ENCODE data around the gene UMAD1.
"Not testable (repeated sequence)": the region's sequence is repeated elsewhere in the genome, so short reads cannot be mapped to it uniquely, and the experiment has no call there.

UMAD1 gene

GRCh38 chr7:7795630-7796121 lies 155.1 kb downstream of the UMAD1 start:
- DNase-seq (ENCODE audit: low read depth in 3 of 3, low spot score in 1 of 3) = no peak

DNA sequence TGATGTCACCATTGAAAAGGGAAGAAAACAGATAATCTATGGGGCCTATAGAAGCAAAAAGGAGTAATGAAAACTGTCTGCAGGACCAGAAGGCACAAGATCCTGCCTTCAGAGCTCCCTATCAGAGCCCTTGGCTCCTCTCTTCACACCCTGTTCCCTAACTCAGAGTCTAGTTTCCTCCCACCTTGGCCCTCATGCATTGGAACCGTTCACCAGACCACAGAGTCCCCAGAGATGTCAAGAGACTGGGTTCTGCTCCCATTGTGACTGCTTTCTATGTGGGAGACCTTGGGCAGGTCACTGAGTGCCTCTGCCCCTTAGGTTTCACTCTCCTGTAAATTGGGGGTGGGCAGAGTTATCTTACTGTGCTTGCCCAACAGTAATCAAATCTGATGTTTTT lies 158.0 kb downstream of the UMAD1 start:
- DNase-seq (ENCODE audit: low read depth in 3 of 3, low spot score in 1 of 3) = no peak

DNA sequence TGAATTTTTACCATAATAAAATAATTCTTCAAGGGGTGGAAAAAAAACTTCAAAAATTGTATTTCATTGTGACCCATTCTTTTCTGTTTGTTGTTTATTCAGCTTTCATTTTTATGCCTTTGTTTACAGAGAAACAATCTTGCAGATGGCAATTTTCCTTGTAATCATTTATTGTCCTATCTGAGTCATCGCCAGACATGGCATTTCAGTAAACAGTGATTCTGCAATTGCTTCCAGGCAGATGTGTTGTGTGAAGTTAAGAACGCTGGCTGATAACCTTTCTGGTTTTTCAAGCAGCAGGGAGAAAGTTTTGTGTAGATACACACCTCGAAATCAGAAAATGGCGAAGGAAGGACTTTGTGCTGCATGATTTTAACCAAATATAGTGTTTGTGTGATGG lies 158.6 kb downstream of the UMAD1 start:
- DNase-seq (ENCODE audit: low read depth in 3 of 3, low spot score in 1 of 3) = no peak

- DNase-seq (ENCODE audit: low read depth in 3 of 3, low spot score in 1 of 3) = no peak
Measured at GRCh38 chr7:7802531-7802930, 162.0 kb downstream of the UMAD1 start.

DNA sequence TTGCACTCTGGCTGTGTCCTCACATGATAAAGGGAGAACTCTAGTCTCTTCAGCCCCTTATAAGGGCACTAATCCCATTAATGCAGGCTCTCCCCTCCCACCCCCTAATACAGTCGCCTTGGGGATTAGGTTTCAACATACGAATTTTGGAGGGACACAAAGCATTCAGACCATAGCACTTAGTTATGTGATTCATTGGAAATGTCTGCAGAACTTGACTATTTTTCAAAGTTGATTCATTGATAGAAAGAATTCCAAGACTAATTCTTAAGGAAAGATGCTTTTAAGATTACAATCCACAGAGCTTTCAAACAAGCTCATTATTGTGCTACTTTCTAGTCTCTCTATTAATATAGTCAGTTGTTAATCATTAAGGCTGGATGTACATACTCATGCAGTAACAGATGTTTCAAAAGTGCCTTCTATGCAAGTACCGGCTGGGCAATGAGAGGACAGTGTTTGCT lies 163.2 kb downstream of the UMAD1 start:
- no peak for DNase-seq (ENCODE audit: low read depth in 3 of 3, low spot score in 1 of 3)

- DNase-seq (ENCODE audit: low read depth in 3 of 3, low spot score in 1 of 3) = not testable (repeated sequence)
Measured at GRCh38 chr7:7804822-7805221, 164.3 kb downstream of the UMAD1 start.

DNA sequence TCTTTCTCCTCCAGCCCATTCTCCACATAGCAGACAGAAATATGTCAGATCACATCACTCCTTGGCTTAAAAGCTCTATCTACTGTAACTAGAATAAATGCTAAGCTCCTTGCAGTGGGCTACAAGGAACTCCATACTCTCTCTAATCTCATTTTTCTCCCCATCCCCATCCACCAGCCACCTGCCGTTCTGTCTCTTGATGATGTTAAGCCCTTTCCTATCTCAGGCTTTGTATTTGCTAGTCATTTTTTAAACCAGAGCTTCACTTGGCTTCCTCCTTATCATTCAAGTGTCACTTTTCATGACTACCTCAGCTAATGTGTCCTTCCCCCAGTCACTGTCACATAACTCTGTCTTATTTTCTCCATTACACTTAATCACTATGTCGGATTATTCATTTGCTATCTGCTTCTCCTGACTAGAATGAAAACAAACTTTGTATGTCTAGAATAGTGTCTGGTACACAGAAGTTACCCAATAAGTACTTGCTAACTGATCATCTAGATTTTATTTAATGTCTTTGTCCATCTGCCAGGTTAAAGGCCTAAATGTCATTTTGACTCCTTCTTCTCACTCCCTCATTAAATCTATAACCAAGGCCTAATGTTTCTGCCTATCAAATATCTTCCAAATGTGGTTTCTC lies 165.1 kb downstream of the UMAD1 start:
- DNase-seq (ENCODE audit: low read depth in 3 of 3, low spot score in 1 of 3) = no peak

DNA sequence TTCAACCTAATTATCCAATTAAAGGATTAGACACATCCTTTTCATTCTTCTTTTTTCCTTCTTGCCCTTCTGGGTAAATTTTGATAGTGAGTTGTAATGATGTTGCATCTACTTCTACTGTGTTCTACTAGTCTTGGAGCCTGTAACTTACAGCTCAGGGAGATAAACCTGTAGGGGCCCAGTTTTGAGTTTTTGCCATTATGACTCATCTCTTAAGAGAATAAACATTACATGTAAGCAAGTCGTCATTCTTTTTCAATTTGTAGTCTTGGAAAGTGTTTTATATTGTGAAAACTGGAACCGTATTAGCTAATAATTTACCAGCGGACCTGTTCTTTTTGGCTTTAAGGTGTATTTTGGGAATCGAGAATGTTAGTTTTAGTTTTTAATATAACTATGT lies 167.6 kb downstream of the UMAD1 start:
- DNase-seq (ENCODE audit: low read depth in 3 of 3, low spot score in 1 of 3) = no peak

- no peak for DNase-seq (ENCODE audit: low read depth in 3 of 3, low spot score in 1 of 3)
Measured at GRCh38 chr7:7808626-7809025, 168.1 kb downstream of the UMAD1 start.

DNA sequence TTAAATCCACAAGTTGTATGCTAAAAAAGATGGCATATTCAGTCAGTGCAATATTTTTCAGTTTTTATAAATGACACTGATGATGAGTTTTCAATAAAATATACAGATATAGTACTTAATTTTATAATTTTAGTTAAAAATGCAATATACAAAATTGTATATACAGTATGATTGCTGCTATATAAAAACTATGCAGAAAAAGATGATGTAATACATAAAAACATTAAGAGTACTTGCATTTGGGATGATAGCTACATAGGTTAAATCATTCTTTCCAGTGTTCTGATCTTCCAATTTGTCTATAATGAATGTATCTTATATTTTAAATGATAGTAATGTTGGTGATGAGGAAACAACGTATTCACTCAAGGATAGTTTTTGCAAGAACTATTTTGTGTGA lies 169.8 kb downstream of the UMAD1 start:
- DNase-seq (ENCODE audit: low read depth in 3 of 3, low spot score in 1 of 3) = no peak

DNA sequence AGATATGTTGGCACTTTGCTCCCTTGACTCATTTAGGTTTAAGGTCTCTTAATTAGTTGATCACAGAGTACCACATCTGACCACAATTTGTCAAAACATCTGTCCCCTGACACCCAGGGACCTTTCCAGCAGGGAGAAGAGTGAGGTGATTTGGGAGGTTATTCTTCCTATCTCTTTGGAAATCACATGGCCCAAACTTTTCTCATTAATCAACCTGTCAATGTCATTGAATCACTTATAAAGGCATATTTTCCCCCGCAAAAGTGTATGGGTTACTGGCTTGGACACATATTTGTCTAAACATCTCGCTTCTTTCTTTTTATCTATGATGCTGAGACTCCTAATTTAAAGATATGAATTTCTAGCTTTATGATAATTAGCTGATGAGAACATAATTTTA lies 170.3 kb downstream of the UMAD1 start:
- DNase-seq (ENCODE audit: low read depth in 3 of 3, low spot score in 1 of 3) = no peak

- no peak for DNase-seq (ENCODE audit: low read depth in 3 of 3, low spot score in 1 of 3)
Measured at GRCh38 chr7:7812112-7812511, 171.6 kb downstream of the UMAD1 start.

- DNase-seq (ENCODE audit: low read depth in 3 of 3, low spot score in 1 of 3) = no peak
Measured at GRCh38 chr7:7815395-7815794, 174.8 kb downstream of the UMAD1 start.

- no peak for DNase-seq (ENCODE audit: low read depth in 3 of 3, low spot score in 1 of 3)
Measured at GRCh38 chr7:7816084-7816483, 175.5 kb downstream of the UMAD1 start.

GRCh38 chr7:7816816-7817536 lies 176.4 kb downstream of the UMAD1 start:
- DNase-seq (ENCODE audit: low read depth in 3 of 3, low spot score in 1 of 3) = no peak

DNA sequence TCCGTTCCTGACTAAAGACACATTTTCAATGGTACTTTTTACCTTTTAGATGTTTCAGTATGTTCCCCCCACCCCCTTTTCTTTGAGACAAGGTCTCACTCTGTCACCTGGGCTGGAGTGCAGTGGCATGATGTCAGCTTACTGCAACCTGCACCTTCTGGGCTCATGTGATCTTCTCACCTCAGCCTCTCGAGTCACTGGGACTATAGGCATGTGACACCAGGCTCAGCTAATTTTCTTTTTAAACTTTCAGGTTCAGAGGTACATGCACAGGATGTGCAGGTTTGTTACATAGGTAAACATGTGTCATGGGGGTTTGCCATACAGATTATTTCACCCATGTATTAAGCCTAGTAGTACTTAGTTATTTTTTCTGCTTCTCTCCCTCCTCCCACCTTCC lies 177.2 kb downstream of the UMAD1 start:
- no peak for DNase-seq (ENCODE audit: low read depth in 3 of 3, low spot score in 1 of 3)

- DNase-seq (ENCODE audit: low read depth in 3 of 3, low spot score in 1 of 3) = not testable (repeated sequence)
Measured at GRCh38 chr7:7818179-7818578, 177.6 kb downstream of the UMAD1 start.

DNA sequence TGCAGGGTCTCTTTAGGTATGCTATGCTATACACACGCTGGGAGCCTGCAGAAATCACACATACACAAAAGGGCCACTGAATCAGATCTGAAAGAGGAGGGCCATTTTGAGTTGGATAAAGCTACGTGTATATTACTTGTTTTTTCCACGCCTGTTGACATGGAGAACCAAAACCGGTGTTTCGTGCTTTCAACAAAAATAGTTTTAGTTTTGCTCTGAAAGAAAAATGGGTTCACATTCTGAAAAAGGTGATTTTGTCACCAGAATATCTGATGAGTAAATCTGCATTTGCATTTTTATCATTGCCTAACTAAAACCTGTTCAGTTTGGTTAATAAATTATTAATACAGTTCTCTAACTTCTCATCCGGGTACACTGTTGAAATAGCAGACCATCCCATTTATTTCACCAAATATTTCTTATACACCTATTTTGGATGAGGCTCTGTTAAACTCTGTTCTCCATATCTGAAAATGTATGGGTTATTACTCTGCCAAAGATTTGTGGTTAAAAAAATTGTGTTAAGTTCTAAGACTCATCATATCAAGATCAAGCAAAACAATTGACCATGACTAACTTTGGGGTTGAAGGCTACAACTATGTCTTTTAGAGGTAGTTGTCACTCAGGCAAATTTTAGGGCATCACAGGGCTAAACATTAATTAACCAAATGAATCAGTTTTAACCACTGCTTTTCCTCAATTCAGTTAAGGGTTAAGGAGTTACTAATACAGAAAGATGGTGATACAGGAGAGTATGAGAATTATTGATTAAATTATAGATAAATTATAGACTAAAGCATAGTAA lies 179.1 kb downstream of the UMAD1 start:
- DNase-seq (ENCODE audit: low read depth in 3 of 3, low spot score in 1 of 3) = no peak

DNA sequence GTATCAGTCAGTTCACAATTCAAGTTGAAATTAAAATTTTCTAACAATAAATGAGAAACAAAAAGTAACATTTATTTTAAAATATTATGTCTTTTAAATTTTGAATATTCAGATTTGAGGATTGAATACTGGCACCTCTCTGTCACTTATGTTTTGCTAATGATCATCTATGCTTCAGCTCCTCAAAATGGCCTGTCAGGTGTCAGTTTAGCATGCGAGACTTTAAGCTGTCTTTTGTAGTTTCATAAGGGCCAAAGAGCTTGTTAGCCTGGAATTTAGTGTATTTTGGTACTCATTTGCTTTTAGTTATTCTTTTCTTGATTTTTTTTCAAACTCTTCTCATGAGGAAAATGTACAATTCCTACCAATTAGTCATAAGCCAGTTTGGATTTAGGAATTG lies 179.9 kb downstream of the UMAD1 start:
- DNase-seq (ENCODE audit: low read depth in 3 of 3, low spot score in 1 of 3) = no peak

DNA sequence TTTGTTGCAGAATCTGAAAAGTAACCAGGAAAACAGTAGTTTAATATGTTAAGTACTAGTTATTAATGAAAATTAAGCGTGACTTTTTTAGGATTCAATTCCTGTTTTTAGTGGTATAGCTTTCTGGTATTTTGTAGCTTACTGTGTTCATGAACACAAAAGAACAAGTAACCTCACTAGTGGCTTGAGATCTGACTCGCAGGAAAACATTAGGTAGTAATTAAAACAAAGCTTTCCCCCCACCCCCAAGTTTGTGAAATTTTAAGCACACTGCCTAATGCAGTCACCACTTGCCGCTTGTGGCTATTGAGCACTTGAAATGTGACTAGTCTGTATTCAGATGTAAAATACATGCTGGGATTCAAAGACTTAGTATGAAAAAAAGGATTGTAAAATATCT lies 180.4 kb downstream of the UMAD1 start:
- no peak for DNase-seq (ENCODE audit: low read depth in 3 of 3, low spot score in 1 of 3)

DNA sequence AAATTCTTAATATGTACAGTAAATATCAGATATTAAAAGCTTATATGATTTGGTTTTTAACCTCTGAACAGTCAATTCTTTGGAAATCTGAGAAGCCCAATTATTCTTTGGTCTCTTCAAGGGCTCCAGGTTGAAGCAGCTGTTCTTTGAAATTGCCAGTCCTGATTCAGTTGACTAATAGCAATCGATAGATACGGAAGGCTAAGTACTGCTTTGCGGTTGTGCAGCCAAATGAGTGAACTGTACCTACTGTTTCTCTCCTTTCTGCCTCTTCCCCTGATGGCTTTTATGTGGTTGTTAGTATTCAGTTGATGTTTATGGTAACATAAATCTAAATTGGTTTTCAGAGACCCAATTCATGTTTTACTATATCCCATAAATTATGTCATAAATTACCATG lies 181.0 kb downstream of the UMAD1 start:
- no peak for DNase-seq (ENCODE audit: low read depth in 3 of 3, low spot score in 1 of 3)

DNA sequence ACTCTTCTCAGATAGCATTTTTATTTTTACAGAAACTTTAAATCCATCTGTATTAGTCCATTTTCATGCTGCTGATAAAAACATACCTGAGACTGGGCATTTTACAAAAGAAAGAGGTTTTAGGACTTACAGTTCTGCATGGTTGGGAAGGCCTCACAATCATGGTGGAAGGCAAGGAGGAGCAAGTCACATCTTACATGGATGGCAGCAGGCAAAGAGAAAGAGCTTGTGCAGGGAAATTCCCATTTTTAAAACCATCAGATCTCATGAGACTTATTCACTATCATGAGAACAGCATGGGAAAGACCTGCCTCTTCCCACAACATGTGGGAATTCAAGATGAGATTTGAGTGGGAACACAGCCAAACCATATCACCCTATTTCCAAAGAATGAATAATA lies 184.7 kb downstream of the UMAD1 start:
- not testable (repeated sequence) for DNase-seq (ENCODE audit: low read depth in 3 of 3, low spot score in 1 of 3)

All from stimulated activated CD4-positive, alpha-beta T cell treated with anti-CD3 and anti-CD28 coated beads, TNF-alpha, amount 100 ng/mL, for 1 hour (primary cell).